ENCODE measurements around the gene EXOC5.

EXOC5 gene

GRCh38 chr14:57171363-57171762 is 97.3 kb downstream of the EXOC5 start:
- no peak for DNase-seq (ENCODE audit: extremely low read depth in 1 of 2, low read depth in 1 of 2)

- DNase-seq (ENCODE audit: extremely low read depth in 1 of 2, low read depth in 1 of 2) = no peak
These were observed 98.8 kb downstream of the EXOC5 start for GRCh38 chr14:57169901-57170300.

GRCh38 chr14:57168138-57168679 is 100.5 kb downstream of the EXOC5 start:
- DNase-seq (ENCODE audit: extremely low read depth in 1 of 2, low read depth in 1 of 2) = no peak

GRCh38 chr14:57161583-57162234 is 107.0 kb downstream of the EXOC5 start:
- no peak for DNase-seq (ENCODE audit: extremely low read depth in 1 of 2, low read depth in 1 of 2)

GRCh38 chr14:57160333-57160732 is 108.4 kb downstream of the EXOC5 start:
- no peak for DNase-seq (ENCODE audit: extremely low read depth in 1 of 2, low read depth in 1 of 2)

GRCh38 chr14:57153286-57153685 is 115.4 kb downstream of the EXOC5 start:
- no peak for DNase-seq (ENCODE audit: extremely low read depth in 1 of 2, low read depth in 1 of 2)
